Activated T-cell treated with anti-CD3 and anti-CD28 coated beads for 4 hours (primary cell): ENCODE results near the gene P2RX2.
"Not testable (repeated sequence)": the region's sequence is repeated elsewhere in the genome, so short reads cannot be mapped to it uniquely, and the experiment has no call there.

Source experiments
- DNase-seq: peaks from one replicate; pipeline ENCODE4 v3.0.0-alpha.2; 2020

The P2RX2 gene

GRCh38 chr12:132584429-132584828 is 34.1 kb upstream of the P2RX2 start:
- DNase-seq, result no peak

GRCh38 chr12:132585177-132585576 is 33.4 kb upstream of the P2RX2 start:
- DNase-seq, result no peak

- no peak for DNase-seq
These were observed 31.6 kb upstream of the P2RX2 start for GRCh38 chr12:132586929-132587328.

- DNase-seq, result no peak
These were observed 30.8 kb upstream of the P2RX2 start for GRCh38 chr12:132587781-132588180.

- no peak for DNase-seq
These were observed 30.3 kb upstream of the P2RX2 start for GRCh38 chr12:132588319-132588718.

- DNase-seq, result no peak
These were observed 29.5 kb upstream of the P2RX2 start for GRCh38 chr12:132588821-132589669.

- DNase-seq, result no peak
These were observed 27.3 kb upstream of the P2RX2 start for GRCh38 chr12:132591107-132591935.

GRCh38 chr12:132592282-132592970 is 26.1 kb upstream of the P2RX2 start:
- no peak for DNase-seq

- DNase-seq, result no peak
These were observed 25.5 kb upstream of the P2RX2 start for GRCh38 chr12:132593071-132593470.

GRCh38 chr12:132593521-132593920 is 25.1 kb upstream of the P2RX2 start:
- DNase-seq, result no peak

GRCh38 chr12:132593938-132594358 is 24.6 kb upstream of the P2RX2 start:
- no peak for DNase-seq

GRCh38 chr12:132595183-132595582 is 23.4 kb upstream of the P2RX2 start:
- no peak for DNase-seq

- no peak for DNase-seq
These were observed 22.6 kb upstream of the P2RX2 start for GRCh38 chr12:132596016-132596415.

GRCh38 chr12:132597333-132598316 is 21.0 kb upstream of the P2RX2 start:
- DNase-seq, result no peak

GRCh38 chr12:132599502-132599901 is 19.1 kb upstream of the P2RX2 start:
- not testable (repeated sequence) for DNase-seq

- DNase-seq, result no peak
These were observed 18.2 kb upstream of the P2RX2 start for GRCh38 chr12:132600048-132601032.

- DNase-seq, result no peak
These were observed 17.2 kb upstream of the P2RX2 start for GRCh38 chr12:132601171-132601883.

- DNase-seq, result no peak
These were observed 15.9 kb upstream of the P2RX2 start for GRCh38 chr12:132602572-132603239.
